ENCODE measurements around the gene ATP6V1F.
A peak's percentile ranks its signal among the peaks of the same experiment; 100 is the strongest.

ATP6V1F gene

DNA sequence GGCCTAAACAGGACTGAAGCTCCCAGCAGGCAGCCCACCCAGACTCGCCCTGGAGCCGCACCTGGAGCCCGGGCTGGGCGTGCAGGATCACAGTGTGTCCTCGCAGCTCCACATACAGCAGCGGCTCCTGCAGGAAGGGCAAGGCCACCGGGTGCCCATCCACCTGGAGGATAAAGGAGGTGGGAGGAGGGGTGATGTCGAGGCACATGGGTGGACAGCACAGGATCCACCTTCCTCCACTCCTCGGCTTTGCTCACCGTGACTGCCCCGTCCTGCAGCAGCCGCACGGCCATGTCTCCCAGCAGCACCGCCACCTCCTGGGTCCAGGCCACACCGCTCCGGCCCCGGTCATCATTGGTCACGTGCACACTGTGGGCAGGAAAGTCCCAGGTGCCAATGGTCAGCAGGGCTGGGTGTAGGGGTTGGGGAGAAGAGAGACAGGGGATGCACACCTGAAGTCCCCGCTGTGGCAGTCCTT lies 16.8 kb downstream of the ATP6V1F start:
- no peak for TF ChIP-seq CTCF (IDR thresholded peaks at IDR 0.05; ENCODE audit: extremely low read depth, insufficient read depth, missing control alignments)
- in situ Hi-C loops (cut with MboI; ENCODE audit: low pct_unique_long_range_greater_than_20kb, low sequenced_read_pairs, unreplicated experiment): no loop called here
- no peak for DNase-seq (ENCODE audit: low spot score)

GRCh38 chr7:128879939-128880746 lies 17.5 kb downstream of the ATP6V1F start:
- peak; percentile 66 for DNase-seq (ENCODE audit: low spot score)
- in situ Hi-C loops (cut with MboI; ENCODE audit: low pct_unique_long_range_greater_than_20kb, low sequenced_read_pairs, unreplicated experiment): no loop called here
- peak; percentile 49 for TF ChIP-seq CTCF (IDR thresholded peaks at IDR 0.05; ENCODE audit: extremely low read depth, insufficient read depth, missing control alignments)

- in situ Hi-C loops (cut with MboI; ENCODE audit: low pct_unique_long_range_greater_than_20kb, low sequenced_read_pairs, unreplicated experiment): no loop called here
- no peak for DNase-seq (ENCODE audit: low spot score)
- no peak for TF ChIP-seq CTCF (IDR thresholded peaks at IDR 0.05; ENCODE audit: extremely low read depth, insufficient read depth, missing control alignments)
Measured at GRCh38 chr7:128880791-128881457, 18.3 kb downstream of the ATP6V1F start.

DNA sequence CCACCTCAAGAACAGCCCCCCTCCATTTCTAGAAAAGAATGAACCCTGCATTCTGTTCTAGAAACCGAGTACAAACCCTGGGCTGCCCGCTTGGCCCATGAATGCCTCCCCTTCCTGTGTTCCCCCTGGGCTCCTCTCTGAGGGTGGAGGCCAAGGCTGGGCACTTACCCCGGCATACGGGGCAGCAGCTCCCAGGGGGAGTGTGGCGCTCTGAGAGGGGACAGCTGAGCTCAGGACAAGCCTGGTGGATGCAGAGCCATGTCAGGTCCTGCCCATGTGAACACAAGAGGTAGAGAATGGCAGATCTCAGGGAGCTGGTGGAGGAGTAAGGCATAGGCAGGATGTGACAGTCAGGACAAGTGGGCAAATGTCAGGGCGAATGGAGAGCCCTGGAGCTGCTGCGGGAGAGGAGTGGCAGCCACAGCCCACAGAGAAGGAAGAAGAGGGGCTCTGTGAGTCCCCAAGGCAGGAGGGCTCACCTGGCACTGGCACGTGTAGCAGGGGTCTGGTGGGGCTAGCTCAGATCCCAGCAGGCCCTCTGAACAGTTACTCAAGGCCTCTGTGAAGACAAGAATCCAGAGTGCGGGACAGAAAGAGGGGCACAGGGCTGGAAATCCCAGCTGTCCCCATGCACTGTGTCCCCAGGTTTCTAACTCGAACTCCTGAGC lies 18.9 kb downstream of the ATP6V1F start:
- no peak for DNase-seq (ENCODE audit: low spot score)
- in situ Hi-C loops (cut with MboI; ENCODE audit: low pct_unique_long_range_greater_than_20kb, low sequenced_read_pairs, unreplicated experiment): no loop called here
- TF ChIP-seq CTCF (IDR thresholded peaks at IDR 0.05; ENCODE audit: extremely low read depth, insufficient read depth, missing control alignments): no peak

GRCh38 chr7:128882134-128882533 lies 19.5 kb downstream of the ATP6V1F start:
- in situ Hi-C loops (cut with MboI; ENCODE audit: low pct_unique_long_range_greater_than_20kb, low sequenced_read_pairs, unreplicated experiment): no loop called here
- TF ChIP-seq CTCF (IDR thresholded peaks at IDR 0.05; ENCODE audit: extremely low read depth, insufficient read depth, missing control alignments): no peak
- DNase-seq (ENCODE audit: low spot score): no peak

DNA sequence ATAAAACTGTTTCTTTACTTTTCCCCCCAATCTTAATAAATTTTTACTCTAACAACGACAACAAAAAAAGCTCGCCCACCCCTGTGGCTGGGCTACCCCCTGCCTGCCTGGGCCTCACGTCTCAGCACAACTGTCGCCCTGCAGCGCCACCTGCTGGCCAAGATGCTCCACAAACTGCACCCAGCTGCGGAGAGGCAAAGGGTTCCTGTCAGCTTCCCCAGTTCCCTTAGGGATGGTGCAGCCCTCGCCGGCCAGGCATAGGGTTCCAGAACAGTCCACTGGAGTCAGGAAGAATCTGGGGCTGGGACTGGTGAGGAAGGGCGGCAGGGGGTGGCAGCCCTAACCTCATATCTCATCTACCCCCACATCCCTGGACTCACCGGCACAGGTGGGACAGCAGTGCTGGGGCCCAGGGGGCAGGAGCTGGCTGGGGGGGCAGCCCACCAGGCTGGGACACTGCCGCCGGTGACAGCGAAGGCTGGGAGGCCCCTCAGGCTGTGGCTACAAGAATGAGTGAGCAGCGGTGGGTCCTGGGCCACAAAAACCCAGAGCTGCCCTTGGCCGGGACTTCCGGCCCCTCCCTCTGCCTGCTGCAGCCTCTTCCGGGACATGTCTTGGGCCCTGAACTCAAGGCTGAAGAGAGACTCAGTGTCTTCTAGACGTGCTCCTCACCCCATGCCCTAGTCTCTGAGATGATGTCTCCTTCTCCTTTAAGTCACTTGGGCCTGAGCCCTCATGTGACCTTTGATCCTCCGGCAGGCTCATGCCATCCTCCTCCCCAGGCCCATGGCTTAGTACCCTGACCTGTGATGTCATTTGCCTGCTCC lies 21.2 kb downstream of the ATP6V1F start:
- peak; percentile 97 for TF ChIP-seq CTCF (IDR thresholded peaks at IDR 0.05; ENCODE audit: extremely low read depth, insufficient read depth, missing control alignments)
- peak; percentile 94 for DNase-seq (ENCODE audit: low spot score)
- in situ Hi-C loops (cut with MboI; ENCODE audit: low pct_unique_long_range_greater_than_20kb, low sequenced_read_pairs, unreplicated experiment): no loop called here
